Measurements from ENCODE around the gene SMIM20.

SMIM20 gene

DNA sequence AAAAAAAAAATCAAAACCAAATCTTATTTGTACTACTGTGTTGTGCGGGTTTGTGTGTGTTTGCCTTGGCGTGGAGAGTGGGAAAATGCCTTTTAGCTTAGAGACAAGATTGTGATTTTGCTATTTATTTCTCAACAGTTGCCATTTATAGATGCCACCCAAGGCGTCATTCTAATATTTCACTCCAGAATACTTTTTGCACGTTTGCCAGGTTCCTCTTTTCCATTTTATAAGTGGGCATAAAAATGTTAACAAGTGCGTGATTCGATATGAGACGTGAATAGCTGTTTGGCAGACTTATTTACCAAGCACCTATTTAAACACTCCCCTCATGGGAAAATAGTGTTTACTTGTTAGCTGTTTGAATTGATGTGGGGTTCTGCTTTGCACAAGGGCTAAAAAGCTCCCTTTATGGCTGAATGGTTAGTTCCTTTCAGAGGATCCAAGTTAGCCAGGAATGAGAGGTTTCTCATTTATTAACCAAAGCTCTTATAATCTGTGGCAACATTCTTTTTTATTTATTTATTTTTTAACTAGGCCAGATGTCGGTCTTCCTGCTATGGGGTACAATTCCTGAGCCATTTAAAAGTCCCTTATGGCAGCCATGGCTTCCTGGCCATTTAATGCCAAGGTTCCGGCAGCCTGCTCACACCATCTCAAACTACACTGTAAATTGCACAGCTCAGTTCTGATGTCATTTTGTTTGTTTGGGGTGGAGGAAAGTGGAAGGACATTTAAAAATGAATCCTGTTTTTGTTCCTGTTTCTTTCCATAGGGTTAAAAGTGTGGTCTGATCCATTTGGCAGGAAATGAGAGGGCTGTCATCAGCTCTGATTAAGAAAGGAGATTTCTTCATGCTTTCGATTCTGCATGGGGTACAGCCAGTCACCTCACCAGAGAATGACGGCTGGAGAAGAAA, 14.6 kb downstream of the SMIM20 start:
- DNase-seq = no peak

GRCh38 chr4:25929298-25929686, 15.3 kb downstream of the SMIM20 start:
- DNase-seq = no peak

- no peak for DNase-seq
Observed at GRCh38 chr4:25930731-25931354, 16.8 kb downstream of the SMIM20 start.

DNA sequence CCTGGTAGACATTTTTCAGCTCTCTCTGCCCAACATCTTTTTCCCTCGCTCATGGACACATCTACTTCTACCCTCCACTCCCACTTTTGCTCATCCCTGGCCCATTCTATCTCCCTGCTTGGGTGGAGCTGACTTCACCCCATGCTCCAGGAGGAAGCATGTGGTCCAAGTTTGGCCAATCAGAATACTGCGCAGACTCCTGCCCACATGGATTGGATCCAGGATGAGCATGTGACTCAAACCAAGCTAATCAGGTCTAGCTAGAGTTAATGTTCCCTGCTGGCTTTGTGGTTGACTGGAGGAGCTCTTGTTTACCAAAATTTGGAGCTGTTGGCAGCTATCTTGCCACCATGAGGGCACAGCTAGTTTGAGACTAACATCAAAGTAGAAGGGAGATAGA, 22.7 kb downstream of the SMIM20 start:
- no peak for DNase-seq

DNA sequence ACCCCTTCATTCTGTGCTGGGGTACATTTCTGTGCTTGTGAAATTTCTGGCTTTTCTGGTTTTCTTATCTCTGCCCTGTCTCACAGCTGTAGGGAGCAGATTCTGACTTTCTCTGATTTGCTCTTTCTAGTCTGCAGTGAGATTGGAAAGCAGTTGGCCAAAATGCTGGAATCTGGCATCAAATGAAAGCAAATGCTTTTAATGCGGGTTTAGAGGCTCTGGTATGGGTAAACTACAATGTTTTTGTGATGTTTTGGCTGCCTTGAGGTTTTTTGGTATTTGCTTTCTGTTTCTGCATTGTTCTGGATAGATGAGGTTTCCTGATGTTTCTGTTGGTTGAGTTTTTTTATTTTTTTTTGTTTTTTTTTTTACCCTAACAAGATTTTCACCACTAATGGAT, 23.8 kb downstream of the SMIM20 start:
- DNase-seq = no peak

DNA sequence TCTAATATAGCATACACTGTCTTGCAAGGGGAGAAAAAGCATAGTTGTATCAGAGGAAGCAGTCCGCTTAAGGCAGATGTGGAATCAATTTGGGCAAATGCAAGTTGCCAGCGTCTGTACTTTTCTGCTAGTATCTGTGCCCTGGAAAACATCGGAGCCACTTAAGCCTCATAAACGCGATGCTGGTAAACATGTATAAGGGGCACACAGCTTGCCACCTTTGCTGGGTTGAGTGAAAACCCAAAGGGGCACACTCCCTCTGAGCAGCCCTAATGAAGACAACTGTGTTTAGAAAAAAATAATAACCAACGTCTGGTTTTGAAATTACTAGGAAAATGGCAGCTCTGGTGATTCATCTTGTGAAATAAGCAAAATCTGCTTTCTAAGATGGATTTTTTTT, 24.3 kb downstream of the SMIM20 start:
- DNase-seq = no peak

DNA sequence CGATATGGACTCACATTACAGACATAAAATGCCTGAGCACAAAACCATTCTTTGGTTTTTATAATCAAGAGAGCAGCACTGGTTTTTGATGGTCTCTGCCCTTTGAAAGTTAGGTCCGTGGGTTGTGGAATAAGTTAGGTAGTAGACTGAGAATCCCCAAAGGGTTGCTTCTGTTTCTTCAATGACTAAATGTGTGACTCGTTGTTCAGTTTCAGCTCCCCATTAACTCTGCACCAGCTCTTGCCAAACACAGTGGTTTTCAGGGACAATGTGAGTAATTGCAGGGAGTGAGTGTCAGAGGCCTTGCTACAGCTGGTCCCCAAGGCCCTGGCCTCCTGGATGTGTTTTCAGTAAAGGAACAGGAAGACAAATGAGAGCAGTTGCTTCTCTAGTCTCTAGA, 24.8 kb downstream of the SMIM20 start:
- DNase-seq = no peak

DNA sequence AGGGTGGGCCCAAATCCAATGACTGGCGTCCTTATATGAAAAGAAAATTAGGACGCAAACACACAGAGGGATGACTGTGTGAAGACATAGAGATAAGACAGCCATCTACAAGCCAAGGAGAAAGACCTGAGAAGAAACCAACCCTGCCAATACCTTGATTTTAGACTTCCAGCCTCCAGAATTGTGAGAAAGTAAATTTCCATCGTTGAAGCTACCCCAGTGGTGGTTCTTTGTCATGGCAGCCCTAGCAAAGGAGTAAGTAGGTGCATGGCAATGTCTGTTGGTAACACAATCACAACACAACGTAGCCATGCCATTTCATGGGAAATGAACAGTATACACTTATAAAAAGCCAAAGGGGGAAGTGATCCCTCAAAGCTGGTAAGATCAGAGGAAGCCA, 25.3 kb downstream of the SMIM20 start:
- no peak for DNase-seq

DNA sequence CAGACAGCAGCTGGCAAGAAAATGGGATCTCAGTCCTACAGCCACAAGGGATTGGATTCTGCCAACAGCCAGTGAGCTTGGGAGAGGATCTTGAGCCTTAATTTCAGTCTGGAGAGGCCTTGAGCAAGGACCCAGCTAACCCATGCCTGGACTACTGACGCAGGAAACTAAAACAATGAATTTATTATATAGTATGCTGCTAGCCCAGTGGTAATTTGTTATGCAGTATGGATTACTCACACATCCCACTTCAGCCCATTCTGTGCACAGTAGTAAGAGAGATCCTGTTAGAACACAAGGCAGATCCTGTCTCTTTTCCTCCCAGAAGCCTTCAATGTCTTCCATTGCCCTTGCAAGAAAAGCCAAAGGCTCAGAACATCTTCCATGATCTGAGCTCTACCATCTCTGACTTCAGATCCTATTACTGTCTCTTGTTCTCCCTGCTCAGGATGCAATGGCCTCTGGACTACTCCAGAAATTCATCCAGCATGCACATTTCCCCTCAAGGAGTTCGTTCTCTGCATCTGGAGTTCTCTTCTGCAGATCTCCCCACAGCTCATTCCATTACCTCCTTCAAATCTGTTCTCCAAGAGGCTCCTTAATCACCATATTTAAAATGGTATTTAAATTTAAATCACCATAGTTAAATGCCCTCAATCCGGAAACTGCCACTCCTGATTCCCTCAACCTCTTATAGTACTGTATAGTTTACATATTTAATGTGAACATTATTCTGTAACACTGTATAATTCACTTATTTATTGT, 27.6 kb downstream of the SMIM20 start:
- DNase-seq = no peak

- DNase-seq = no peak
Observed at GRCh38 chr4:25943312-25943711, 29.3 kb downstream of the SMIM20 start.

- DNase-seq = no peak
Observed at GRCh38 chr4:25943805-25944204, 29.8 kb downstream of the SMIM20 start.

DNA sequence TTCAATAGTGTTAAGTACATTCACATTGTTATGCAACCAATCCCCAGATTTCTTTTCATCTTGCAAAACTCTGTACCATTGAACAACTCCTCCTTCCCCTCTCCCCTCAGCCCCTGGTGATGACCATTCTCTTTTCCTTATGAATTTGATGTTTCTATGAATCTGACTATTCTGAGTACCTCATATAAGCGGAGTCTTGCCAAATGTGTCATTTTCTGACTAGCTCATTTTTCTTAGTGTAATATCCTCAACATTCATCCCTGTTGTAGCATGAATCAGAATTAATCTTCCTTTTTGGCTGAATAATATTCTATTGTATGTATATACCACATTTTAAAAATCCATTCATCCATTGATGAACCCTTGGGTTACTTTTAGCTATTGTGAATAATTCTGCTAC, 34.0 kb downstream of the SMIM20 start:
- no peak for DNase-seq

GRCh38 chr4:25949173-25949748, 35.2 kb downstream of the SMIM20 start:
- DNase-seq = no peak

- DNase-seq = no peak
Observed at GRCh38 chr4:25949994-25950393, 36.0 kb downstream of the SMIM20 start.

DNA sequence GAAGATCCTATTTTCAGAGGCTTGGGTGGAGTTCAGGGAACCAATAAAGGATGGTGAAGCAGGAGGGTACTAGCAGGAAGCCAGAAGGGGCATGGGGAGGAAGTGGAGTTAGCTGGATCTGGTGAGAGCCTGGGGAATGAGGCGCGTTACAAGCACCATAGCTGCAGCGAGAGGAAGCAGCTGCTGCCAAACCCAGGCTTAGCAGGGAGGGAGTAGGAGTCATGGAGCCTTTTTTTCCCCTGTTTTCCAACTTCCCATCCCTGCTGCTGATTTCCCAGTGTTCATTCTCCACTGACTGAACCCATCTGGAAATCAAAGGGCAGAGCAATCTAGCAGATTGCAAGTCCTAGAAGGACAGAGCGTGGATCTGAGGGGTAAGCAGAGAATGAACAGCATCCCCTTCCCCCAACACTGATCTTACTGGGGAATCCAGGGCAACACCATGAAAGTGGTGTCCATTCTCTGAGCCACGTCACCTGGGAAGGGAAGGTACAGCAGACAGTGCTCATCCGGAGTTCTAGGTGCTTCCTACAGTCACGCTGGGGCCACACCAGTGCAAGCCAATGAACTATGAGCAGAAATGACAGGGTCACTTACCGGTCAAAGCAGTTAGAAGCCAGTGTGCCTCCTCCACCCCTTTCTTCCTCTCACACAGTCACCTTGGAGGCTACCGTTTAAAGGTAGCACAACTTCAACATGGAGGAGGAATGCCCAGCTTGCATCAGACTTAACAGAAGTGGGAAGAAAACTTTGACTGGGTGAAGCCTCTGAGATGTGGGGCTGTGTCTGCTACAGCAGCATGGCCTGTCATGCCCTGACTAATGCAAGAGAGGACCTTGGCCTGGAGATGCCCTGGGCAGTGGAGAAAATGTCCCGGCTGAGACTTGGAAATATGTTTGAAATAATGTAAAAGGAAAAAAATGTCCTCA, 36.7 kb downstream of the SMIM20 start:
- DNase-seq = no peak

- no peak for DNase-seq
Observed at GRCh38 chr4:25951390-25951952, 37.5 kb downstream of the SMIM20 start.

DNA sequence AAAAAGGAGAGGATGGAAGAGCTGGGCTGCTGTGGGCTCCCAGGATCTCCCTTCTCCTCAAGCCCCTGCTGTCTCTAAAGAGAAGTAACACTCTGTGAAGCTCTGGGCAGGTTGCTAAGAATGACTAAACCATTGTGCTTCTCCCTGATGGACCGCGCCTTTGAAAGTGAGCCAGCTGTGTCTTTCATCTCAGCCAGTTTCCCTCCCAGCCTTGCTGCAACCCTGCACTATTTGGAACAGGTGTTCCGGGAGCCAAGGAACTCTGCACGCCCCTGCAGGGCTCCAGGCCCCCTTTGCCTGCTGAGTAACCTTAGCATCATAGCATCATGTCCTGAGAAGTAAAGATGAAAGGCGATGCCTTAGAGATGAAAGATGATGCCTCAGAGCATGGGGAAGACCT, 39.7 kb downstream of the SMIM20 start:
- DNase-seq = no peak

GRCh38 chr4:25954293-25954904, 40.4 kb downstream of the SMIM20 start:
- no peak for DNase-seq

GRCh38 chr4:25955705-25956104, 41.7 kb downstream of the SMIM20 start:
- no peak for DNase-seq

- DNase-seq = no peak
Observed at GRCh38 chr4:25956260-25956659, 42.2 kb downstream of the SMIM20 start.

GRCh38 chr4:25958110-25958509, 44.1 kb downstream of the SMIM20 start:
- DNase-seq = no peak
